Activated CD8-positive, alpha-beta memory T cell treated with anti-CD3 and anti-CD28 coated beads for 4 hours (primary cell): ENCODE results near the gene FAIM2.
A peak's percentile ranks its signal among the peaks of the same experiment; 100 is the strongest.
"Not testable (repeated sequence)": the region's sequence is repeated elsewhere in the genome, so short reads cannot be mapped to it uniquely, and the experiment has no call there.

Experiments used
- DNase-seq, 2 donors: peaks; one replicate each; pipeline ENCODE4 v3.0.0-alpha.2; 2020; ENCODE audit warnings: low read depth in 2 of 2

Gene FAIM2

GRCh38 chr12:49879065-49879464 is 24.6 kb downstream of the FAIM2 start:
- not testable (repeated sequence) for DNase-seq

GRCh38 chr12:49878021-49878420 is 25.7 kb downstream of the FAIM2 start:
- no peak for DNase-seq

- DNase-seq: no peak
Observed at GRCh38 chr12:49877066-49877465, 26.6 kb downstream of the FAIM2 start.

DNA sequence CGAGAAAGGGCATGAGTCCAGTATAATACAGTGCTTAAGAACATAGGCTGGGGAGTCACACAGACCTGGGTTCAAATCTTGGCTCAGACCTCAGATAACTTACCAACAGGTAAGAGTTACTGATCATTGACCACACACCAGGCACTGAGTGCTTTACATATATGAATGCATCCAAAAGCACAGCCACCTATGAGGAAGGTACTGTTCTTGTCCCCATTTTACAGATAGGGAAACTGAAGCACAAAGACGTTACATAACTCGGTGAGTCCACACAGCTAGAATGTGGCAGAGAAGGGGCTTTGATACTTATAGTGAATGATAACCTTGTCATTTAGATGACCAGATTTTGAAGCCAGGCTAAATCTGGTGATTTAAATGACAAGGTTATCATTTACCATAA is 27.6 kb downstream of the FAIM2 start:
- no peak for DNase-seq

DNA sequence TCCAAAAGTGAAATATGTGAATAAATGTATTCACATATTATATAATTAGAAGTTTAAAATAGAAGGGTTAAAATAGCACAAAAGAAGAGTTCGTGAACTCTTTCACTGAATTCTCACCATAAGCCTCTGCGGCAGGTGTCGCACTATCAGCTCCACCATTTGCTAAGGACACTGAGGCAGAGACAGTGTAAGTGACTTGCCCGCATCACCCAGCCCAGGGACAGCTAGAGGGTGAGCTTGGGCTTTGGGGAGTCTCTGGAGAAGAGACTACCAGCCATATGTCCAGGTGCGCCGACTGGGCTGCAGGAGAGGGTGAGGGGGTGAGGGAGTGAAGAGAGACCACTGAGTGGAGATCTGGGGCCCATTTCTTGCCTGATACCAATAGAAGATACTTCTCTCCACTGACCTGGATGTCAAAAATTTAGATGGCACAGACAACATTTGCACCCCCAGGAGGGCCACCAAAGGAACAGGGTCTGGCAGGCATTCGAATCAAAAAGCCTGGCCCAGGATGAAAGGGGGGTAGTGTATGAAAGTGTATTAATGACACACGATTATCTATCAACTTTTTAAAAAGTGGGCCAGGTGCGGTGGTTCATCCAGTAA is 28.5 kb downstream of the FAIM2 start:
- DNase-seq: no peak

DNA sequence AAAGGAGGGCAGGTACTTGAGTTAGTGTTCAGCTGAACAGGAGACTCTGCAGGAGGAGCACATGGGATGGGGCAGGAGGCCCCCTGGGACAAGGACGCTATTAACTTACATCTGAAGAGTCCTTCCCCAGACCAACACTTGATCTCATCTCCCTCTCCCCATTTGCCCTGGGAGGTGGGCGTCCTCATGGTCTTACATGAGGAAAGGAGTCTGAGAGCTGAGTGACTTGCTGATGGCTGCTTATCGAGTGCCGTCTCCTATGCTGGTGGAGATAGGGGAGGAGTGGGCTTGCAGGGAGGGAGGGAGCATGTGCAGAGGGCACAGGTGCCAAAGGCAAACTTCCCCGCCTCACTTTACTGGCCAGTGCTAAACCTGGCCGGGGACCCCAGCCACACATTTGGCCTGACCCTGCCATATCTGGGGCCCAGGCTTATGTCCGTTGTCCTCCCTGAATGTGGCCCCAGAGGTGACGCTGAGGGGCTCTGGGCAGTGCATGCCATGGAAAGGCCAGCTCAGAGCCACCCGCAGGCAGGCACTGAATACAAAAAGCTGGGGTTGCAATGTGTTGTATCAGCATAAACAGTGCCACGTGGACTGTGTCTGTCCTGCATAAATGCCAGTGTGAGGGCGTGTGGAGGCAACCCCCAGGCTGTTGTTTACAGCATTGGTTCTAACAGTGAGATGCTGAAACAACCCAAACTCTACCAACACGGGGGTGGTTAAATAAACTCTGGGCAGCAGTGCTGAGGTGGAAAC is 29.4 kb downstream of the FAIM2 start:
- DNase-seq: no peak

DNA sequence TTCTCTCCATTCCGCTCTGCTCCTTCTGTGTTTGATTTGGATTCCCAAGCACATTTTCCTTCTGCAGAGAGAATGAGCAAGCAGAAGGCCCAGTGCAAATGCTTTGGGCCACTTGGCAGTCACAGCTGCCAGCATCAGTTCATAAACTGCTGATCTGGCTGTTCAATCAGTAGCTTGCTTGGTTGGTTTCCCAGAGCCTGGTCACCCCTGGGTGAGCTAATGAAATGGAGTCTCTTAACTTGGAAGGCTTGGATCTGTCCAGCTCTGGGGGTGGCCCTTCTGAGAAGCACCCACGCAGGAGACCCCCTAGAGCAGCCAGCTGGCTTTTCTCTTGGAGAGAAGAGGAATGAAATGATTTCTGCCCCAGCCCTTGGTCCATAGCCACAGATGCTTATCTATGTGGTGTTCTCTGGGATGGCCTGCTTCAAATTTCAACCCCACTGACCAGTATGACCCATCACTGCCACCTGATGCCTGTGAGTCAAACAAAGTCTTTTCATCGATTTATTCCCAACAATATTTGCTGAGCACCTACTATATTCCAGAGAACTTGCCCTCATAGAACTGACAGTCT is 30.3 kb downstream of the FAIM2 start:
- no peak for DNase-seq

DNA sequence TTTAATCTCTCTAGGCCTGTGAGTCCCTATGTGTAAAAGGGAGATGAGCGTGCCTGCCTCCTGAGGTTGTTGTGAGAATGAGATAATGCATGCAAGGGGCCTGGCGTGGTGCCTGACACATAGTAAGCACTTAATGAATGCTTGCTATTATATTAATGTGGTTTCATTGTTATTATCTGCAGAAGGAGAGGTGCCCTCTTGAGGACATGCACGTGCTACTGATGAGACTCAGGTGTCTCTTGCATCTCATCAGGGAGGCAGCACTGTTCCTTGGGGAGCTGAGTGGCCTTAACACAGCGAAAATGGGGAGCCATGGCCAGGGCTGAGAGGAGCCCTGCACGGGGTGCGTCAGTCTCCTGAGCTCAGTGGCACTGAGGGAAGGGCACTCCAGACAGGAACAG is 30.9 kb downstream of the FAIM2 start:
- no peak for DNase-seq

- DNase-seq: no peak
Observed at GRCh38 chr12:49872381-49872780, 31.3 kb downstream of the FAIM2 start.

GRCh38 chr12:49871811-49872251 is 31.9 kb downstream of the FAIM2 start:
- not testable (repeated sequence) for DNase-seq

GRCh38 chr12:49871263-49871561 is 32.5 kb downstream of the FAIM2 start:
- DNase-seq: no peak

DNA sequence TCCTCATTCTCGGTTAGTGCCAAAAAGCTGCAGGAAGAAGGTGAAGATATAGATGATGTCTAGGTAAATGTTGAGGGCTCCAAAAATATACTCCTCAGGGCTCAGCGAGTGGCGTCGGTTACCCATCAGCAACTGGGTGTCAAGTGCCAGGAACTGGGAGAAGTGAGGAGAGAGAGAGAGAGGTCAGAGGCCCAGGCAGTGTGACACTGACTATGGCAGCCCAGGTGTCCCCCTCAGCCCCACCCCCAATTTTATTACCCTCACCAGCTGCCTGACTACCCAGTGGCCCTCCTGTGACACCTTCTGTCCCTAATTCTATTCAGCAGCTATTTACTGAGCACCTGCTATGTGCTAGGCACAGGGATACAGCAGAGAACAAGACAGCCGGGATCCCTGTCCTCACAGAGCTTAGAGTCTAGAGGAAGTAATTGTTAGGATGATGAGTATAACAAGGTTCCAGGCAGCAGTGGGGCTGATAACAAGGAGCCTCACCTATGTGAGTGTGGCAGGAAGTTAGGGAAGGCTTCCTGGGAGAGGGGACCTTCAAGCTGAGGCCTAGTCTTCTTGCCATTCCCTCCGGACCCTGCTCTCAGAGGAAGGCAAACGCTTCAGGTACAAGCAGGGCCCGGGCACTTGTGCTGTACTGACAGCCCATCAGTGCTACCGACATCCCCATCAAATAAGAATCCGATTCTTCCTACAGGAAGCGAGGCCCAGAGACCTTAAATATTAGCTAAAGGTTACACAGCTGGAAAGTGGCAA is 33.0 kb downstream of the FAIM2 start:
- no peak for DNase-seq

GRCh38 chr12:49869816-49870500 is 33.7 kb downstream of the FAIM2 start:
- DNase-seq: no peak

DNA sequence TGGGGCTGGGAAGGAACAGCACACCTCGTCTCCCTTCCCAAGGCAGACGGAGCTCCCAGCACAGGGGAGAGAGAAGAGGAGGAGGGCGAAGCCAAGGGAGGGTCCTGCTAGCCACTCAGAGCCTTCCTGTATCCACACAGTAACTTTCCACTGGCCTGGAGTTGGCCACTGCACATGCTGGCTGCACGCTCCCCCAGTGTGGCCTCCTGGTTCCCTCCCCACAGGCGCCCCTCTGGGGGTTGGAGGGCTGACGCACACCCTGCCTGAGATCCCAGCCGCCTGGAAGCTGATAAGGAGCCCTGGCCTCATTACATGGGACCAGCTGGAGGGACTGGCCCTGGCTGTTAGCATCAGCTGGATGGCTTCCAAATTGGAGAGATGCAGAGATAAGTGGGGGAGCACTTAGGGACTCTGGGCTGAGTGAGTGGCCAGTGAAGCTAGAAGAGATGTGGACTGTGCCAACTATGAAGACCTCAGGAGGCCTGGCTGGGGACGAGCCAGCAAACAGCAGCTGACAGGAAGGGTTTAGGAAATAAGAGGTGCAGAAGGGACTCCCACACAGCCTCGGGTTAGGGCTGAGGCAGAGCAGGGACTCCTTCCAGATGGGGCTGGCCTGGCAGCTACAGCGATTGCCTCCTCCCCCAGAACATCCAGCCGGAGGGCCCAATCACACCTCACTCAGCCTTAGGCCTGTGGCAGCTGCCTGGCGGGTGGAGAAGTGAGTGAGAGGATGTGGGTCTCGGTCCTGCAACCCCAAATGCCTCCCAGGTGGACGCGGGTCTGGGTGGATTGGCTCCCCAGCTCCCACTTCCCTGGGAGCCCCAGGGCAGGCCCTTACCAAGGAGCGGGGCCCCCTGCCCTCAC is 34.5 kb downstream of the FAIM2 start:
- DNase-seq: no peak

DNA sequence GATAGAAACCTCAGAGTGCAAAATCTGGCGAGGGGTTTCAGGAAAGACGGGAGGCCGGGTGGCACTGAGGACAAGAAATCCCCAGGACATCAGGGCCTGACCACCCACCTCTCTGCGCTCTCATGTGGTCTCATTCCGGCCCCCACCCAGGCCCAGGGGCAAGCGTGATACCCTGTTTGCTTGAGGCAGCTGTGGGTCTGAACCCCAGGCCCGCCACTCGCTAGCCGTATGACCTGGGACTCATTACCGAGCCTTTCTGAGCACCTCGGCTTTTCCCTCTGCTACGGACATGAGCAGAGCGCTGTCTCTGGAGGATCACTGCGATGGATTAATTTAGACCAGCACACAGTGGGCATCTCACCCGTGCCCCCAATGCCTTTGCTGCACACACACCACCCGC is 35.3 kb downstream of the FAIM2 start:
- no peak for DNase-seq

- DNase-seq: no peak
Observed at GRCh38 chr12:49867570-49868341, 35.9 kb downstream of the FAIM2 start.

- peak; percentile 49 to 50 for DNase-seq
Observed at GRCh38 chr12:49866859-49867569, 36.7 kb downstream of the FAIM2 start.

- no peak for DNase-seq
Observed at GRCh38 chr12:49865782-49866135, 37.9 kb downstream of the FAIM2 start.

GRCh38 chr12:49865109-49865781 is 38.5 kb downstream of the FAIM2 start:
- DNase-seq: no peak
